Kidney (tissue), 14 donors: Measurements from ENCODE around the gene KCNC3. TPM values are rescaled to one million over a fixed set of nuclear protein-coding genes. Genes with fewer than 3 reads are reported as not detected.
"Not testable (repeated sequence)": the region's sequence is repeated elsewhere in the genome, so short reads cannot be mapped to it uniquely, and the experiment has no call there.

ENCODE experiments used
- DNase-seq, 5 donors: peaks; one replicate each; pipeline ENCODE4 v3.0.0-alpha.2; 2013 to 2020
- FAIRE-seq: peaks from 2 replicates; lab custom pipeline; 2012; peaks lifted over from hg19 to GRCh38; lab: Jason Lieb, UNC
- H3K27ac ChIP-seq, 2 donors: one replicate each; pipeline ENCODE4 v1.7.0; 2013; ENCODE audit warnings: low read depth in 2 of 2, low read length in 2 of 2, inconsistent platforms in 1 of 2
- H3K27me3 ChIP-seq: one replicate; pipeline ENCODE4 v1.7.1; 2013; ENCODE audit warnings: low read length, inconsistent platforms; ENCODE audit not compliant: control insufficient read depth, insufficient read depth
- H3K36me3 ChIP-seq, 3 donors: one replicate each; pipeline versions ENCODE4 v1.7.0 to v1.7.1; 2013; ENCODE audit warnings: low read length in 3 of 3, control low read depth in 1 of 3, inconsistent platforms in 1 of 3; ENCODE audit not compliant: insufficient read depth in 3 of 3, control insufficient read depth in 2 of 3
- H3K4me1 ChIP-seq, 3 donors: one replicate each; pipeline versions ENCODE4 v1.7.0 to v1.7.1; 2013; ENCODE audit warnings: low read length in 3 of 3, inconsistent platforms in 1 of 3, low read depth in 1 of 3; ENCODE audit not compliant: control insufficient read depth in 2 of 3, insufficient read depth in 2 of 3
- H3K4me3 ChIP-seq, 3 donors: one replicate each; pipeline versions ENCODE4 v1.7.0 to v1.8.1; 2013; ENCODE audit warnings: low read length in 3 of 3, control low read depth in 1 of 3, inconsistent platforms in 1 of 3
- H3K9ac ChIP-seq, 3 donors: one replicate each; pipeline versions ENCODE4 v1.7.0 to v1.7.1; 2013; ENCODE audit warnings: low read length in 3 of 3, control low read depth in 1 of 3, inconsistent platforms in 1 of 3
- H3K9me3 ChIP-seq, 3 donors: one replicate each; pipeline versions ENCODE4 v1.7.0 to v1.7.1; 2013; ENCODE audit warnings: low read length in 3 of 3, control low read depth in 1 of 3, inconsistent platforms in 1 of 3; ENCODE audit not compliant: control insufficient read depth in 2 of 3, insufficient read depth in 1 of 3
- CTCF ChIP-seq: IDR thresholded peaks from 3 replicates; pipeline ENCODE4 v1.5.1; 2012; ENCODE audit warnings: mild to moderate bottlenecking, moderate library complexity, borderline replicate concordance; ENCODE audit not compliant: insufficient read depth; ENCODE audit errors: extremely low read depth
- intact Hi-C: fragments of 100-400 bp; cut with DNase I; formaldehyde crosslinking; loops from one replicate; pipeline ENCODE4 v1.11.1; 2022
- polyA plus RNA-seq: library from polyadenylated mRNA; stranded (reverse); fragments of 350-450 nt; fragmentation: Illumina TruSeq; extraction: RNeasy Lipid Tissue Mini Kit (QIAGEN cat#74804); gene quantifications from one replicate; pipeline ENCODE4 v1.2.3, GENCODE V29; 2014; ENCODE audit warnings: low read depth, low replicate concordance; ENCODE audit not compliant: insufficient read depth
- total RNA-seq: library from RNA; stranded (reverse); fragmentation: NEBNext Ultra II Directional; extraction: Animal tissue kit (Norgen Biotek cat#: 25700); gene quantifications from one replicate; pipeline ENCODE4 v1.2.1, GENCODE V29; 2021
- donor health status: control.
- donor health status: control.
- donor health status: control.
- donor health status: control.
- donor health status: control.
- donor health status: DM: yes; HTN: yes; CAD: no.
- donor health status: Normal renal cell carcinoma (clear cell type).

KCNC3 gene
- total and polyA plus RNA-seq, 2 donors from 2014 or later: 9.1 to 31.0 TPM

DNA sequence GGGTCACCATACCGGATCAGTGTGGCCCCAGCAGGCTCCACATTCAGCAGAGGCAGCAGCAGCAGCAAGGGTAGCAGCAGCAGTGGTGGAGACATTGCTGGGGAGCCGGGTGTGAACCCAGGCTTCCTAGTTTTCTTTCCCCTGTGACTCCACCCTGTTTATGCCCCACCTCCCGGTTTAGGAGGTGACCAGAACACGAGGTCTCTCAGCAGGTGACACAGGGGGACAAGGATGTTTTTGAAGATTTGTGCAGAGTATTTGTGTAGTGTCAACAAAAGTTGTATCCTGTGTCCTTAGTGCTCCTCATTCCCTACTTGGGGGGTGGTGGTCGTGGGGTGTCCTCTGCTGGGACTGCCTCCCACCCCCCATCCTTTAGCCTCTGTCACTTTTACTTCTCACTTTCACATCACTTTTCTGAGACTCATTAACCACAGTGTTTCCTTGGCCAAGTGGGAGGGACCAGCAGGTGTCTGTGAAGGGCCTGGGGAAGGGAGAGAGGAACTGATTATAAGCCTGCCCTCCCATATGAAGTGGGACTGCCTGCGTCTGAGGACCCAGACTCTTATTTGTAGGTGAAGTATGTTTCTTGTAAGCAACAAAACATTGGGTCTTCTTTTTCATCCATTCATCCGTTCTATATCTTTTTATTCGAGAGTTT is 15.6 kb upstream of the KCNC3 start:
- FAIRE-seq: no peak
- peak in 1 of 5 donors; percentile 48 for DNase-seq

DNA sequence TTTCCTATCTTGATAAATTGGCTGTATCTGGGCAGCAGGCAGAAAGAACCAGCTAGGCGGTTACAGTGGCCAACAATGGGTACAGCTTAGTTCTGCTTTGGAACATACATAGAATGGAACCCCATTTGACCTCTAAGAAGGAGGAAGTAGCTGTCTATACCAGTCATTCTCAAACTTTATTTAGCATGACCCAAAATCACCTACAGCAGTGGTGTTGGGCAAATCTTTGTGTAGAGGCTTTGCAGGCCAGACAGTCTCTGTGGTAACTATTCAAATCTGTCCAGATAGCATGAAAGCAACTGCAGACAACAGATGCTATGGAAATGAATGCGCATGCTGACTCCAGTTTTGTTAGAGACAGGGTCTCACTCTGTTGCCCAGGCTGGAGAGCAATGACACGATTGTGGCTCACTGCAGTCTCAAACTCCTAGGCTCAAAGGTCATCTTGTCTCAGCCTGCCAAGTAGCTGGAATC is 12.0 kb upstream of the KCNC3 start:
- Histone ChIP-seq H3K9ac (no peak overlapping the region), H3K36me3 (peaks cover 0 to 2% (median 0%) of the 10 kb centered on the region in 3 donors), H3K9me3 (peaks cover 0 to 7% (median 0%) of the 10 kb centered on the region in 3 donors), H3K27ac (no peak overlapping the region), H3K4me3 (no peak overlapping the region), H3K27me3 (no peaks in the 10 kb centered on the region), H3K4me1 (peaks cover 0 to 8% (median 0%) of the 10 kb centered on the region in 3 donors)
- no peak for TF ChIP-seq CTCF
- FAIRE-seq: no peak
- intact Hi-C loops: no loop called here
- DNase-seq: no peak

More for the DNA sequence above, 15.6 kb upstream of the KCNC3 start:
- intact Hi-C loops: no loop called here
- Histone ChIP-seq H3K27ac (no peak overlapping the region), H3K36me3 (peaks cover 0 to 2% (median 0%) of the 10 kb centered on the region in 3 donors), H3K4me1 (peaks cover 0 to 26% (median 4%) of the 10 kb centered on the region in 3 donors), H3K4me3 (no peak overlapping the region), H3K9ac (no peak overlapping the region), H3K27me3 (no peaks in the 10 kb centered on the region), H3K9me3 (peaks cover 0 to 7% (median 0%) of the 10 kb centered on the region in 3 donors)
- TF ChIP-seq CTCF: no peak

- peaks cover 0 to 2% (median 0%) of the 10 kb centered on the region in 3 donors for H3K36me3 ChIP-seq
- H3K4me1 ChIP-seq: peaks cover 0 to 8% (median 0%) of the 10 kb centered on the region in 3 donors
- H3K27ac ChIP-seq: no peak overlapping the region
- intact Hi-C loops: no loop called here
- DNase-seq (no peak), FAIRE-seq (no peak)
- no peaks in the 10 kb centered on the region for H3K27me3 ChIP-seq
- peaks cover 0 to 7% (median 0%) of the 10 kb centered on the region in 3 donors for H3K9me3 ChIP-seq
- TF ChIP-seq CTCF: no peak
- H3K4me3 ChIP-seq: no peak overlapping the region
- H3K9ac ChIP-seq: no peak overlapping the region
These were observed 11.2 kb upstream of the KCNC3 start for GRCh38 chr19:50340331-50340730.

DNA sequence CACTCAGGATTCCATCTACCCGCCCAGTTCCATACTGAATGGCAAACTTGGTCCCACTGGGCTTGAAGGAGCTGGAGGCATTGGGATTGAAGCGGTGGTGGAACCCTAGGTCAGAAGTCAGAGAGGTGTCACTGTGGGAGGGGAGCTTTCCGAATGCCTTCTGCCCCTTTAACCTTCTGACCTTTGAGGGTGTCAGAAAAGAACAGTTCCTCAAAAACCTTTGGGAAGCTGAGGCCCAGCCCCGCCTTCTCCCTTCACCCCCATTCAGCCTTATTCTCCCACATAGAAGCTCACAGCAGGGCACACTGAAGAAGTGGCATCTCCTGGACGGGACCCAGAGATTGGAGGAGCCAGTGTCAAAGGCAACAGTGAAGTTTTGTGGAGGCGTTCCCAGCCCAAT is 7.9 kb upstream of the KCNC3 start:
- FAIRE-seq, H3K9ac ChIP-seq, H3K4me1 ChIP-seq, H3K27me3 ChIP-seq, H3K4me3 ChIP-seq, intact Hi-C loops, H3K9me3 ChIP-seq, H3K36me3 ChIP-seq, H3K27ac ChIP-seq, DNase-seq: not testable (repeated sequence)
